Gastroesophageal sphincter (tissue), 4 donors: ENCODE measurements around the gene CFAP90. TPM values are rescaled to one million over a fixed set of nuclear protein-coding genes. Genes with fewer than 3 reads are reported as not detected.

Experiments used
- ATAC-seq: fragments of 150-250 bp; one replicate; pipeline ENCODE4 v1.9.1; 2016; ENCODE audit warnings: mild to moderate bottlenecking, moderate library complexity
- H3K27ac ChIP-seq, 4 donors: fragments of 200-600 bp; sonication (generic) in 3 of 4; 1 replicate in 3 of 4; 2 replicates in 1 of 4; pipeline ENCODE4 v1.5.1; 2016 to 2019
- H3K27me3 ChIP-seq: fragments of 200-600 bp; sonication (generic); one replicate; pipeline ENCODE4 v1.5.1; 2019
- H3K36me3 ChIP-seq, 2 donors: fragments of 200-600 bp; sonication (generic); one replicate each; pipeline ENCODE4 v1.5.1; 2019; ENCODE audit warnings: control low read depth in 1 of 2
- H3K4me1 ChIP-seq, 3 donors: fragments of 200-600 bp; sonication (generic); 1 replicate in 2 of 3; 2 replicates in 1 of 3; pipeline ENCODE4 v1.5.1; 2016 to 2019; ENCODE audit warnings: control low read depth in 2 of 3
- H3K4me3 ChIP-seq, 2 donors: fragments of 200-600 bp; sonication (generic); one replicate each; pipeline ENCODE4 v1.5.1; 2019; ENCODE audit warnings: mild to moderate bottlenecking in 1 of 2, moderate library complexity in 1 of 2
- H3K9me3 ChIP-seq, 3 donors: fragments of 200-600 bp; sonication (generic); one replicate each; pipeline ENCODE4 v1.5.1; 2017 to 2019; ENCODE audit warnings: control low read depth in 2 of 3
- EP300 ChIP-seq: sonication (generic); formaldehyde crosslinking; IDR thresholded peaks from one replicate; pipeline ENCODE4 v1.6.1; 2017; ENCODE audit warnings: antibody characterized with exemption, mild to moderate bottlenecking
- POLR2A ChIP-seq, 2 donors: fragments of 450-650 bp; IDR thresholded peaks; one replicate each; pipeline ENCODE4 v1.6.1; 2017; ENCODE audit warnings: antibody characterized with exemption in 2 of 2, mild to moderate bottlenecking in 2 of 2, moderate library complexity in 1 of 2
- POLR2AphosphoS5 ChIP-seq: sonication (generic); formaldehyde crosslinking; IDR thresholded peaks from one replicate; pipeline ENCODE4 v1.6.1; 2017; ENCODE audit warnings: antibody characterized with exemption
- WGBS, 2 donors: methylation state at CpG; one replicate each; pipeline ENCODE4 v1.1.5; 2018; ENCODE audit warnings: low coverage in 1 of 2; 5-methylcytosine and 5-hydroxymethylcytosine counted together
- total RNA-seq, 4 donors: library from RNA; depleted of rRNA; stranded (reverse); fragments of >200 nt; gene quantifications; one replicate each; pipeline ENCODE4 v1.1.0, GENCODE V29; 2016
- TF ChIP-seq, protein P1 (sequence below), 4 experiments: fragments of 200-600 bp in 2 of 4; fragments of 450-650 bp in 2 of 4; sonication (generic) in 1 of 4; IDR thresholded peaks; one replicate each; pipeline ENCODE4 v1.5.1; 2017 to 2019; ENCODE audit warnings: antibody characterized with exemption in 4 of 4, mild to moderate bottlenecking in 2 of 4, moderate library complexity in 2 of 4

Gene CFAP90
- total RNA-seq, 4 donors from 2014 or later, result 0.54 TPM; not detected in 3

DNA sequence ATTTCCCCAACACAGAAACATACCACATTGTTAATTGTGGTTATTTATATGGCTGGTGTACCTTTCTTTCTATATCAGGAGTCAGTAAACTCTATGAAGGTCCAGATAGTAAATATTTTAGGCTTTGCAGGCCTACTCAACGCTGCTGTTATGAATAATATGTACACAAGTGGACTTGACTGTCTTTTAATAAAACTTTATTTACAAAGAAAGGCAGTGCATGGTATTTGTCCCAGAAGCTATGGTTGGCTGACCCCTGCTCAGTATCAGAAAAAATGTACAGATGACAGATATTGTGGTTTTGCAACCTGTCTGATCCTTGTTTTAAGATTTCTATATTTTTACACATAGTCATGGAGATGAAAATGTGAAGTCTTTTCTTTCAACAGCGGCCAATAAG is 23.7 kb upstream of the CFAP90 start:
- 90 to 100% methylated on average over 2 of the region's 2 CpGs for WGBS, 2 donors
- Histone ChIP-seq H3K4me1 (peaks cover 6 to 31% (median 9%) of the 10 kb centered on the region in 3 donors), H3K36me3 (peaks cover 11 to 52% of the 10 kb centered on the region in 2 donors)

DNA sequence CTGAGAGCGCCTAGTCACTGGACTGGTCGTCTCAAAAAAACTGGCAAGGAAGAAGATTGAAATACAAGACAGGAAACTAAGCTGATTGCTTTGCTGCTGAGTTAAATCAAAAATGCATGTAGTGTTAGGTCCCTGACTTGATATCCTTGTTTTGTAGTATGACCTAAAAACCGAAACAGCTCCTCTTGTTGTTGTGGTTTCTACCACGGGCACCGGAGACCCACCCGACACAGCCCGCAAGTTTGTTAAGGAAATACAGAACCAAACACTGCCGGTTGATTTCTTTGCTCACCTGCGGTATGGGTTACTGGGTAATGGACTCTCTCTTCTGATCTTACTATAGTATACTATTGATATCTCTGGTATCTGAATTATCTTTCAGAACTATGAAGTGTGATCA is 22.3 kb upstream of the CFAP90 start:
- Histone ChIP-seq H3K4me1 (peaks cover 6 to 34% (median 9%) of the 10 kb centered on the region in 3 donors), H3K4me3 (no peak overlapping the region), H3K27ac (no peak overlapping the region), H3K9me3 (no peaks in the 10 kb centered on the region), H3K27me3 (no peaks in the 10 kb centered on the region), H3K36me3 (peaks cover 10 to 39% of the 10 kb centered on the region in 2 donors)
- 86 to 89% methylated on average over 8 to 9 of the region's 9 CpGs for WGBS, 2 donors
- no peak for ATAC-seq
- TF ChIP-seq, protein P1, sequence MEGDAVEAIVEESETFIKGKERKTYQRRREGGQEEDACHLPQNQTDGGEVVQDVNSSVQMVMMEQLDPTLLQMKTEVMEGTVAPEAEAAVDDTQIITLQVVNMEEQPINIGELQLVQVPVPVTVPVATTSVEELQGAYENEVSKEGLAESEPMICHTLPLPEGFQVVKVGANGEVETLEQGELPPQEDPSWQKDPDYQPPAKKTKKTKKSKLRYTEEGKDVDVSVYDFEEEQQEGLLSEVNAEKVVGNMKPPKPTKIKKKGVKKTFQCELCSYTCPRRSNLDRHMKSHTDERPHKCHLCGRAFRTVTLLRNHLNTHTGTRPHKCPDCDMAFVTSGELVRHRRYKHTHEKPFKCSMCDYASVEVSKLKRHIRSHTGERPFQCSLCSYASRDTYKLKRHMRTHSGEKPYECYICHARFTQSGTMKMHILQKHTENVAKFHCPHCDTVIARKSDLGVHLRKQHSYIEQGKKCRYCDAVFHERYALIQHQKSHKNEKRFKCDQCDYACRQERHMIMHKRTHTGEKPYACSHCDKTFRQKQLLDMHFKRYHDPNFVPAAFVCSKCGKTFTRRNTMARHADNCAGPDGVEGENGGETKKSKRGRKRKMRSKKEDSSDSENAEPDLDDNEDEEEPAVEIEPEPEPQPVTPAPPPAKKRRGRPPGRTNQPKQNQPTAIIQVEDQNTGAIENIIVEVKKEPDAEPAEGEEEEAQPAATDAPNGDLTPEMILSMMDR (IDR thresholded peaks at IDR 0.05), result no peak
- TF ChIP-seq POLR2AphosphoS5 (no peak), POLR2A (IDR thresholded peaks at IDR 0.05) (no peak), EP300 (no peak)

More for the DNA sequence above, 23.7 kb upstream of the CFAP90 start:
- TF ChIP-seq, protein P1 (IDR thresholded peaks at IDR 0.05), result no peak
- TF ChIP-seq POLR2A (IDR thresholded peaks at IDR 0.05) (no peak), EP300 (no peak), POLR2AphosphoS5 (no peak)
- no peaks in the 10 kb centered on the region for H3K27me3 ChIP-seq
- no peak overlapping the region for H3K27ac ChIP-seq
- no peak for ATAC-seq
- H3K4me3 ChIP-seq, result no peak overlapping the region
- no peaks in the 10 kb centered on the region for H3K9me3 ChIP-seq

DNA sequence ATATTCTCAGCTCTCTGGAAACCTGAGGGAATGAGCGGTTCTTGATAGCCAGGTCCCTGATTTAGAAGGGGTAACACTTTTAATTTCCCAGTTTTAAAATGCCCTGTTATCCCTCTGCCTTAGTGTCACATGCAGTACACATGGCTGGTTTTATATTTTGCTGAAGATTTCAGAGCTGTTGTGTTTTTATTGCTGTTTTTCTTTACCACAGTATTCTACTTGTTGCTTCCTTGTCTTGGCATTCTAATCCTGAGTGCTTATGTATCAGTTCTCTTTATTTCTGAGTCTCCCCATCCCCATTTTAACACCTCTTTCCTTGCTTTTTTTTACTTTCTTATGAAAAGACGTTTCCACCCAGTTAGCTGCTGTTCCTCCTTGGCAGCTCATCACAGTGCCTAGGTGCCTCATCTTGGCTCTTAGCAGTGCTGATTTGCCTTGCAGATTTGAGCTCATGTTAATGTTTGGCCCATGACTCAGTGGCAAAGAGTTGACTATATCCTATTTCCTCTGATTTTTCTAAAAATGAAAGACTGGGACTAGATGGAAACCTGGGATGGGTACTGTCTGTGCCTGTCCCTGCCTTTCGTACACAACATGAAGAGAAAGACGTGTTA is 21.7 kb upstream of the CFAP90 start:
- no peak for ATAC-seq
- Histone ChIP-seq H3K27me3 (no peaks in the 10 kb centered on the region), H3K9me3 (no peaks in the 10 kb centered on the region), H3K27ac (no peak overlapping the region), H3K36me3 (peaks cover 8 to 33% of the 10 kb centered on the region in 2 donors), H3K4me1 (peaks cover 9 to 40% (median 11%) of the 10 kb centered on the region in 3 donors), H3K4me3 (no peak overlapping the region)
- TF ChIP-seq POLR2AphosphoS5, result no peak
- TF ChIP-seq POLR2A (IDR thresholded peaks at IDR 0.05), result no peak
- TF ChIP-seq EP300, result no peak
- TF ChIP-seq, protein P1 (IDR thresholded peaks at IDR 0.05), result no peak
- 60 to 80% methylated on average over 3 of the region's 4 CpGs for WGBS, 2 donors

DNA sequence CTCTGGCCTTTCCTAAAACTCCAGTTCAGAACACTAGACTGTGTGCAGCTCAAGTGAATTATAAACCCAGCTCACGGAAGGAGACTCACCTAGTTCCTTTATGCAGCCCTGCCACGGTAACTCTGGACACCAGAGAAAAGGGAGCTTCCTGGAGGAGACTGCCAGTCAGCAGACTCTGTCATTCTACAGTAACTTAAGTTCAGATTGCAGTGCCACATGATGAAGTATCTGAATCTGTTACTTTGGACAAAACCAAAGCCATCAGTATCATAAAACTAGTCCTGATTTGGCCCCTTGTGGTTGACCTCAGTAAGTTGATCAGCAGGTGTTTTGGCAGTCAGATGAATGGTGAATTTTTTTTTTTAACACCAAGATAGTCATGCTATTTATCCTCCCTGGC is 20.7 kb upstream of the CFAP90 start:
- peaks cover 3 to 23% of the 10 kb centered on the region in 2 donors for H3K36me3 ChIP-seq
- no peak overlapping the region for H3K27ac ChIP-seq
- no peaks in the 10 kb centered on the region for H3K9me3 ChIP-seq
- no peak for ATAC-seq
- H3K27me3 ChIP-seq, result no peaks in the 10 kb centered on the region
- TF ChIP-seq POLR2A (IDR thresholded peaks at IDR 0.05) (no peak), POLR2AphosphoS5 (no peak), EP300 (no peak)
- TF ChIP-seq, protein P1 (IDR thresholded peaks at IDR 0.05), result no peak
- no peak overlapping the region for H3K4me3 ChIP-seq
- H3K4me1 ChIP-seq, result peaks cover 11 to 45% (median 13%) of the 10 kb centered on the region in 3 donors
- 69 to 82% methylated on average over 2 of the region's 2 CpGs for WGBS, 2 donors
